Right atrium auricular region (tissue), 2 donors: Measurements from ENCODE around the gene CAMTA2. TPM values are rescaled to one million over a fixed set of nuclear protein-coding genes. Genes with fewer than 3 reads are reported as not detected.

ENCODE experiments used
- DNase-seq: peaks from one replicate; pipeline ENCODE4 v3.0.0-alpha.2; 2019; ENCODE audit warnings: low spot score
- H3K27ac ChIP-seq, 2 donors: fragments of 200-600 bp; sonication (generic); 1 replicate in 1 of 2; 2 replicates in 1 of 2; pipeline ENCODE4 v1.5.1; 2016 to 2019
- H3K27me3 ChIP-seq, 2 donors: fragments of 200-600 bp; sonication (generic); one replicate each; pipeline versions ENCODE4 v1.5.1 to v1.6.0; 2017 to 2019
- H3K36me3 ChIP-seq: fragments of 200-600 bp; sonication (generic); one replicate; pipeline ENCODE4 v1.5.1; 2016
- H3K4me1 ChIP-seq, 2 donors: fragments of 200-600 bp; sonication (generic); one replicate each; pipeline versions ENCODE4 v1.5.1 to v1.6.0; 2017 to 2019
- H3K4me3 ChIP-seq, 2 donors: fragments of 200-600 bp; sonication (generic); 1 replicate in 1 of 2; 2 replicates in 1 of 2; pipeline ENCODE4 v1.5.1; 2017 to 2019; ENCODE audit warnings: mild to moderate bottlenecking in 1 of 2, moderate library complexity in 1 of 2
- H3K9me3 ChIP-seq, 2 donors: fragments of 200-600 bp; sonication (generic); one replicate each; pipeline ENCODE4 v1.5.1; 2019
- total RNA-seq, 2 donors: library from RNA; depleted of rRNA; stranded (reverse); fragments of >200 nt; gene quantifications; one replicate each; pipeline ENCODE4 v1.1.0, GENCODE V29; 2016
- TF ChIP-seq, protein P1 (sequence below), 2 donors: fragments of 200-600 bp; sonication (generic); IDR thresholded peaks; one replicate each; pipeline ENCODE4 v1.5.1; 2019; ENCODE audit warnings: antibody characterized with exemption in 2 of 2

Gene CAMTA2
- total RNA-seq, 2 donors from 2014 or later = 20.3 to 24.7 TPM

DNA sequence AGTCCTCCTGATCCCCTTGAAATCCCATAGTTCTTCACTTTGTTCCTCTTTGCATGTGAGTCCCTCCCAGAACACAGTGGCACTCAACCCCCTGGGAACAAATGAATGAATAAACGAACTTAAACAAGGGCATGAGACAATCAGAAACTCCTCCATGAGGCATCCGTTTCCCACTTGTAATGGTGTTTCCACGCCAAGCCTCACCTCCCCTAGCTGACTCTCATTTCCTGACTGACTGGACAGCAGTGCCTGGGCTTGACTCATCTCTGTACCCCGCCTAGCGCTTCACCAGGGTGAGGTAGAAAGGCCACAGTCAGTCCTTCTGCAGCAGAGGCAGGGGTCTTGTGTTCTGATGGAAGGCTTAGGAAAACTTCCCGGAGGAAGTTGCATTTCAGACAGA is 24.5 kb upstream of the CAMTA2 start:
- Histone ChIP-seq H3K27me3 (no peaks in the 10 kb centered on the region), H3K4me1 (no peaks in the 10 kb centered on the region), H3K4me3 (no peak overlapping the region), H3K9me3 (no peaks in the 10 kb centered on the region), H3K36me3 (peaks cover 88% of the 10 kb centered on the region), H3K27ac (no peak overlapping the region)
- TF ChIP-seq, protein P1, sequence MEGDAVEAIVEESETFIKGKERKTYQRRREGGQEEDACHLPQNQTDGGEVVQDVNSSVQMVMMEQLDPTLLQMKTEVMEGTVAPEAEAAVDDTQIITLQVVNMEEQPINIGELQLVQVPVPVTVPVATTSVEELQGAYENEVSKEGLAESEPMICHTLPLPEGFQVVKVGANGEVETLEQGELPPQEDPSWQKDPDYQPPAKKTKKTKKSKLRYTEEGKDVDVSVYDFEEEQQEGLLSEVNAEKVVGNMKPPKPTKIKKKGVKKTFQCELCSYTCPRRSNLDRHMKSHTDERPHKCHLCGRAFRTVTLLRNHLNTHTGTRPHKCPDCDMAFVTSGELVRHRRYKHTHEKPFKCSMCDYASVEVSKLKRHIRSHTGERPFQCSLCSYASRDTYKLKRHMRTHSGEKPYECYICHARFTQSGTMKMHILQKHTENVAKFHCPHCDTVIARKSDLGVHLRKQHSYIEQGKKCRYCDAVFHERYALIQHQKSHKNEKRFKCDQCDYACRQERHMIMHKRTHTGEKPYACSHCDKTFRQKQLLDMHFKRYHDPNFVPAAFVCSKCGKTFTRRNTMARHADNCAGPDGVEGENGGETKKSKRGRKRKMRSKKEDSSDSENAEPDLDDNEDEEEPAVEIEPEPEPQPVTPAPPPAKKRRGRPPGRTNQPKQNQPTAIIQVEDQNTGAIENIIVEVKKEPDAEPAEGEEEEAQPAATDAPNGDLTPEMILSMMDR (IDR thresholded peaks at IDR 0.05) = no peak
- no peak for DNase-seq

DNA sequence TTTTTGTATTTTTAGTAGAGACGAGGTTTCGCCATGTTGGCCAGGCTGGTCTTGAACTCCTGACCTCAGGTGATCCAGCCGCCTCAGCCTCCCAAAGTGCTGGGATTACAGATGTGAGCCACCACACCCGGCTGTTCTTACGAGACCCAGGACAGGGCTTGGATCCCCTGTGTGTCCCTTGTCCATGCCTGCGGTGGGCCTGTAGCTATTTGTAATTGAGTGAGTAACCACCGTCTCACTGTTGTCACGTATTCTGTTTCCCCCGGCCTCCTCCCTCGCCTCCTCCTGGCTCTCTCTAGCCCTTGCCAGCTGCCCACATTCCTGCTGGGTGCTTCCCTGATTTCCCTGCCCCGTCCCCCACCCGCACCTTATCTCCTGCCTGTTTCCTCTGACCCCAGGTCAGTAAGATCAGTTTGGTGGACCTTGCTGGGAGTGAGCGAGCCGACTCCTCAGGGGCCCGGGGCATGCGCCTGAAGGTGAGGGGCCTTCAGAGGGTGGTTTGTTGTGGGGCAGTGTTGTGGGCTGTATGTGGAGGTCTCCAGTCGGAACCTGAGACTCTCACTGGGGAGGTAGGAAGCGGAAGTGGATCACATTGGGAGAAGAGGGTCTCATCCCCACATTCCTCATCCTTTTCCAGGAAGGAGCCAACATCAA is 15.9 kb upstream of the CAMTA2 start:
- DNase-seq = no peak

DNA sequence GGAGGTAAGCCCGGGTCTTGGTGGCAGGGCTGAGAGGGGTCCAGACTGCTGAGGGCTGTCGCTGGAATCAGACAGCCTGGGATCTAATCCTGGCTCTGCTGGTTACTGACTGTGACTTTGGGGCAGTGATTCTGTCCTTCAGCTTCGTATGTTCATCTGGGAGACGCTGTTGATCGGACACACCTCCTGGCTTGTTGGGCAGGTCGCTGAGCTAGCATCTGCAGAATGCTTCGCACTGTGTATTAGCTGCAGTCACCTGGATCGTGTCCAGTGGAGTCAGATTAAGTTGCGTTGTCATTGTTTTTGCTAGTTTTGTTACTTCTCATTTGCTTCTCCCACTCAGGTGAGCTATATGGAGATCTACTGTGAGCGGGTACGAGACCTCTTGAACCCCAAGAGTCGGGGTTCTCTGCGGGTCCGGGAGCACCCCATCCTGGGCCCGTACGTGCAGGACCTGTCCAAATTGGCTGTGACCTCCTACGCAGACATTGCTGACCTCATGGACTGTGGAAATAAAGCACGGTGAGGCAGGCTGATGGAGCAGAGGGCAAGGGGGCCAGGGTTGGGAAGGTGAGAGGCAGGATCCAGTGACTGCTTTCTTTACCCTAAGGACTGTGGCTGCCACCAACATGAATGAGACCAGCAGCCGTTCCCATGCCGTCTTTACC is 14.8 kb upstream of the CAMTA2 start:
- H3K36me3 ChIP-seq = peaks cover 65% of the 10 kb centered on the region
- peaks cover 0 to 32% of the 10 kb centered on the region in 2 donors for H3K4me1 ChIP-seq
- TF ChIP-seq, protein P1 (IDR thresholded peaks at IDR 0.05) = no peak
- H3K9me3 ChIP-seq = no peaks in the 10 kb centered on the region
- no peak overlapping the region for H3K4me3 ChIP-seq
- H3K27me3 ChIP-seq = no peaks in the 10 kb centered on the region
- H3K27ac ChIP-seq = no peak overlapping the region
- DNase-seq = no peak

More for the DNA sequence above, 15.9 kb upstream of the CAMTA2 start:
- Histone ChIP-seq H3K4me1 (peaks cover 0 to 31% of the 10 kb centered on the region in 2 donors), H3K36me3 (peaks cover 76% of the 10 kb centered on the region), H3K9me3 (no peaks in the 10 kb centered on the region), H3K4me3 (no peak overlapping the region), H3K27me3 (no peaks in the 10 kb centered on the region), H3K27ac (no peak overlapping the region)
- TF ChIP-seq, protein P1 (IDR thresholded peaks at IDR 0.05) = no peak

DNA sequence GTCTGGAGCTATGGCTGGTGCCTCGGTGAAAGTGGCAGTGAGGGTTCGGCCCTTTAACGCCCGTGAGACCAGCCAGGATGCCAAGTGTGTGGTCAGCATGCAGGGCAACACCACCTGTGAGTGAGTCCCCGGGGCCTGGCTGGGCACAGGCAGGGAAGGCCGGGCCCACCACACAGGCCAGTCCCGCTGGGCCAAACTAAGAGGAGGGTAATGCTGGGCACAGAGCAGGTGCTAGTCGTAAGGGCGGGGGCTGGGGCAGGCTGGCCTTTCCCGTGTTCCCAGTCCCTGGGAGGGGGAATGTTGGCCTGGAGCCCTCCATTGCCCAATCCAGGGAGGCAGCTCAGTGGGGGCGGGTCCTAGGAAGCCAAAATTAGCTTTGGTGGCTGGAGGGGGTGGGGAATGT is 12.8 kb upstream of the CAMTA2 start:
- H3K4me1 ChIP-seq = peaks cover 0 to 38% of the 10 kb centered on the region in 2 donors
- peaks cover 45% of the 10 kb centered on the region for H3K36me3 ChIP-seq
- TF ChIP-seq, protein P1 (IDR thresholded peaks at IDR 0.05) = no peak
- H3K27me3 ChIP-seq = no peaks in the 10 kb centered on the region
- H3K27ac ChIP-seq = peak overlapping the region; percentile 96 to 97
- DNase-seq = peak; percentile 82
- H3K9me3 ChIP-seq = no peaks in the 10 kb centered on the region
- H3K4me3 ChIP-seq = peak overlapping the region; percentile 83 to 91

DNA sequence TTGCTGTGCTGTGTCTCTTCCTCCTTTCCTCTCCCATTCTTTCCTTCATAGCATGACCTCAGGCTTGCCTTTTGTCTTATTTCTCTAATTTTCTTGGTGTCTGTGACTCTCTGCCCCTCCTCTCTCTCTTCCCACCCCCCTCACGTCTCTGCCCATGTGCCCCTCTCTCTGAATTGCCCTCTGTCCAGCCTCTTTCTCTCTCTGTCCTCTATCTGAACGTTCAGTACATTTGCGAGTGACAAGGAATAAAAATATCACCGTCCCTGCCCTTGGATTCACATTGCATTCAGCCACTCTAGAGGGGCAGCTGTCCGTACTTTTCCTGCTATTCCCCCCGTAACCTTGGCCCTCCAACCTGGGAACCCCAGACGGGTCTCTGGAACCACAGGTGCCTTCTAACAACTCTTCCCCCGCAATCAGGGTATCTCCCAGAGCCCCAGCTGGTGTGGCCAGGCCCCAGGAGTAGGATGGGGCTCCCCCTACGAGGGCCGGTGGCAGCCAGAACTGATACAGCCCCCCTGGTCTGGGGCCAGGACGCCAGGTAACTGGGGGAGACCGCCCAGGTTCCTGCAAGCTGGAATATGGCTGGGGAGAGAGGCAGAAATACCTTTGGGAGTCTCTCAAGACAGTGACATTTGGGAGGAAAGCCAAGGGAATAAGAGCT is 12.1 kb upstream of the CAMTA2 start:
- Histone ChIP-seq H3K4me3 (peak overlapping the region; percentile 83 to 91), H3K27me3 (no peaks in the 10 kb centered on the region), H3K36me3 (peaks cover 38% of the 10 kb centered on the region), H3K27ac (peak overlapping the region; percentile 96 to 97), H3K9me3 (no peaks in the 10 kb centered on the region), H3K4me1 (peaks cover 0 to 38% of the 10 kb centered on the region in 2 donors)
- TF ChIP-seq, protein P1 (IDR thresholded peaks at IDR 0.05) = no peak
- DNase-seq = no peak
